Psoas muscle (tissue), 8 donors: ENCODE measurements around the gene PCP4L1. TPM values are rescaled to one million over a fixed set of nuclear protein-coding genes. Genes with fewer than 3 reads are reported as not detected.

Experiments used
- ATAC-seq, 4 donors: fragments of 200-7000 bp; cut with Tn5 transposase; one replicate each; pipeline ENCODE4 v1.9.1; 2020; ENCODE audit warnings: moderate library complexity in 3 of 4, mild to moderate bottlenecking in 2 of 4
- DNase-seq, 2 donors: peaks; one replicate each; pipeline ENCODE4 v3.0.0-alpha.2; 2020
- H3K27ac ChIP-seq: fragments of 200-600 bp; one replicate; pipeline ENCODE4 v1.8.0; 2022
- H3K27me3 ChIP-seq, 3 donors: fragments of 200-600 bp in 1 of 3; one replicate each; pipeline versions ENCODE4 v1.6.1 to v1.8.0; 2013 to 2022; ENCODE audit warnings: low read length in 2 of 3, mild to moderate bottlenecking in 2 of 3, moderate library complexity in 1 of 3; ENCODE audit not compliant: insufficient read depth in 3 of 3
- H3K36me3 ChIP-seq, 2 donors: fragments of 200-600 bp in 1 of 2; one replicate each; pipeline versions ENCODE4 v1.6.1 to v1.8.0; 2013 to 2022; ENCODE audit warnings: low read depth in 1 of 2, mild to moderate bottlenecking in 1 of 2, moderate library complexity in 1 of 2; ENCODE audit not compliant: insufficient read depth in 1 of 2
- H3K4me1 ChIP-seq: fragments of 200-600 bp; one replicate; pipeline ENCODE4 v1.8.0; 2022
- H3K4me3 ChIP-seq: fragments of 200-600 bp; one replicate; pipeline ENCODE4 v1.8.0; 2022; ENCODE audit warnings: mild to moderate bottlenecking
- H3K9me3 ChIP-seq: fragments of 200-600 bp; one replicate; pipeline ENCODE4 v1.8.0; 2022
- CTCF ChIP-seq: fragments of 200-600 bp; IDR thresholded peaks from one replicate; pipeline ENCODE4 v1.8.0; 2022; ENCODE audit warnings: antibody characterized with exemption
- WGBS, 3 donors: extraction: QIAGEN DNeasy Blood & Tissue Kit; methylation state at CpG; one replicate each; pipeline versions ENCODE4 v1.1.6 to v1.1.7; 2013; 5-methylcytosine and 5-hydroxymethylcytosine counted together
- intact Hi-C, 2 donors: fragments of 100-400 bp; cut with DNase I; formaldehyde crosslinking; loops; one replicate each; pipeline versions ENCODE4 v1.11.0 to v1.14.2; 2022
- polyA plus RNA-seq, 3 donors: library from polyadenylated mRNA; stranded (reverse); fragments of 200-250 nt; gene quantifications; one replicate each; pipeline ENCODE4 v1.2.3, GENCODE V29; 2013
- total RNA-seq, 4 donors: library from RNA; stranded (reverse); fragmentation: NEBNext Ultra II Directional in 2 of 4; extraction: Animal tissue kit (Norgen Biotek cat#: 25700) in 2 of 4; gene quantifications; one replicate each; pipeline versions ENCODE4 v1.2.1 to v1.2.4, GENCODE V29; 2021 to 2023
- donor health status: healthy with polysubstance abuse.
- donor health status: DM: no; HTN: no; CAD: no; lungs with moderate emphysema.
- donor health status: Bipolar disorder and iron deficiency.
- donor health status: healthy.
- donor health status: DM: yes; HTN: yes; CAD: no.
- donor health status: DM: no; HTN: no; CAD: no.
- donor health status: DM: no; HTN: no; CAD: no.
- donor health status: DM: yes; HTN: yes; CAD: no.

Gene PCP4L1
- total and polyA plus RNA-seq, 7 donors, result 0.21 to 0.45 (median 0.26) TPM; not detected in 3

DNA sequence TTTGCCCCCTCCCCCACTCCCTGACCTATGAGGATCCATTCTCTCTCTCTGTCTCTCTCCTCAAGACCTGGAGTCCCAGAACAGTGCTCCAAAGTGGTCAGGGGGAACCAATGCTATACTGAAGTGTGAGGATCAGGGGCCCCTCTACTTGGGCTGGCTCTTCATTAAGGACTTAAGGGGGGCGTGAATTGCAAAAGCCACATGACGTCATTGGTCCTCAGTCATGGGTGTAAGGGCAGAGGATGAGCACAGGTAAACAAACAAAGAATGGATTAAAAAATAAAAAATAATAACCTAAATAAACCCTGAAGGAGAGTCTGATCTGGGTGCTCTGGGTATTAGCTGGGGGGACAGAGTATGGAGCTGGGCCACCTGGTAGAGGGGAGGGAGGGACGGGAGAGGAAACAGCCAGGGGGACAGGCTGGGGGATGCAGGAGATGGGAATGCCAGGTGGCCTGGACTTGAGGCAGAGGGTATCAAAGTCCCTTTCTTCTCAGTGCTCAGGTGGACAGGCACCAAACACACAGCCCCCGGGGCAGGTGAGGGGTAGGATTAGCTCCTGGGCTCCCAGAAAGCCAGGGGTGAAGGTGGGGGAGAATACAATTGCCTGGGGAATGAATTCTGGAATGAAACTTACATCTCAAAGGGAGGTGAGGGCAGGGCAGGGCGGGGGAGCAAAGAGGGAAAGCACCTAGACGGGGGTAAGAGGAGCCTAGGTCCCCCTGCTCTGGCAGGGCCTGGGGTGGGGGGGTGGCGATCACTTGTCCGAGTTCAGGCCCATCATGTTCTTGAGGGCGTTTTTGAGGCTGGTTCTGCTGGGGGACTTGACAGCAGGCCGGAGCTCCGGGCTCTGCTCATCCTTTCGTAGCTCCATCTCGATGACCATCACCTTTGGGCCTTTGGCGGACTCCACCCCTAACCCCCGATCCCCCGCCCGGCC, 46.7 kb downstream of the PCP4L1 start:
- intact Hi-C loops, result no loop called here
- no peak overlapping the region for H3K27ac ChIP-seq

GRCh38 chr1:161305867-161306519, 47.4 kb downstream of the PCP4L1 start:
- no peaks in the 10 kb centered on the region for H3K9me3 ChIP-seq
- 7 to 9% (median 8%) methylated on average over 29 to 31 of the region's 31 CpGs for WGBS, 3 donors
- peaks cover 0 to 5% (median 0%) of the 10 kb centered on the region in 3 donors for H3K27me3 ChIP-seq
- H3K4me1 ChIP-seq, result no peaks in the 10 kb centered on the region
- TF ChIP-seq CTCF, result no peak
- intact Hi-C loops, result no loop called here
- peak overlapping the region; percentile 0 for H3K27ac ChIP-seq
- peak overlapping the region; percentile 67 for H3K4me3 ChIP-seq
- ATAC-seq (peak; percentile 55 to 78 (median 62)), DNase-seq (peak; percentile 70 to 83)
- no peaks in the 10 kb centered on the region for H3K36me3 ChIP-seq

More for the DNA sequence above, 46.7 kb downstream of the PCP4L1 start:
- no peak for DNase-seq
- ATAC-seq, result peak in 1 of 4 donors; percentile 14
- Histone ChIP-seq H3K4me1 (no peaks in the 10 kb centered on the region), H3K9me3 (no peaks in the 10 kb centered on the region), H3K36me3 (no peaks in the 10 kb centered on the region), H3K4me3 (peak overlapping the region; percentile 67), H3K27me3 (peaks cover 0 to 5% (median 0%) of the 10 kb centered on the region in 3 donors)
- TF ChIP-seq CTCF, result no peak
- WGBS, 3 donors, result 21 to 26% (median 22%) methylated on average over 17 of the region's 17 CpGs

DNA sequence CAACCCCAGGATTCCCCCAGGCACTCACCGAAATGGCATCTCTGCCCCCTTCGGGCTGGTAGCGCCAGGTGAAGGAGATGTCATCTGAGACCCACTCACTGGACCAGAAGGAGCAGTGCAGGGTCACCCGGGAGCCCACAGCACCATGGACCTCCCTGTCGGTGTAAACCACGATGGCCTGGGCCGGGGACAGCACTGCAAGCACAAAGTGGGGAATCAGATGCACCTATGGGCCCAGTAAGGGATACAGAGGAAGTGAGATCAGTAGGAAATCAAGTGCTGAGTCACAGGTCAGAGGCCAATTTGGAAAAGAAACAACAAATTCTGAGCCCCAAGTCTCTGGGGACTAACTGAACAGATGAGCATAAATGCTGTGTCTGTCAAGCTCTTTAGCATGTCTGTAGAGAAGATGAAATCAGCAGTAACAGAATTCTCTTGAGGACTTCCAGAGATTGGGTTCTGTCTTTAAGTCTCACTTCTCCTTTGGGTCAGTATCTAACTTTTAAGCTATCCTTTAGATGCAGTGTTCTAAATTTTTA, 48.8 kb downstream of the PCP4L1 start:
- intact Hi-C loops, result no loop called here
- peak in 1 of 4 donors; percentile 33 for ATAC-seq

More for the DNA sequence above, 48.8 kb downstream of the PCP4L1 start:
- DNase-seq, result no peak
- Histone ChIP-seq H3K9me3 (no peaks in the 10 kb centered on the region), H3K4me3 (no peak overlapping the region), H3K36me3 (no peaks in the 10 kb centered on the region), H3K27me3 (peaks cover 0 to 5% (median 0%) of the 10 kb centered on the region in 3 donors), H3K27ac (no peak overlapping the region), H3K4me1 (no peaks in the 10 kb centered on the region)
- TF ChIP-seq CTCF, result no peak
- 79 to 85% (median 84%) methylated on average over 7 of the region's 7 CpGs for WGBS, 3 donors
